SH-SY5Y (cell line): ENCODE results near the gene GEMIN7.

Experiments
- GATA2 ChIP-seq: IDR thresholded peaks from 2 replicates; pipeline ENCODE4 v1.6.1; 2011; ENCODE audit warnings: mild to moderate bottlenecking, low read depth, low read length
- GATA3 ChIP-seq: IDR thresholded peaks from 2 replicates; pipeline ENCODE4 v1.6.1; 2011; ENCODE audit warnings: low read depth, mild to moderate bottlenecking, low read length, moderate library complexity

DNA sequence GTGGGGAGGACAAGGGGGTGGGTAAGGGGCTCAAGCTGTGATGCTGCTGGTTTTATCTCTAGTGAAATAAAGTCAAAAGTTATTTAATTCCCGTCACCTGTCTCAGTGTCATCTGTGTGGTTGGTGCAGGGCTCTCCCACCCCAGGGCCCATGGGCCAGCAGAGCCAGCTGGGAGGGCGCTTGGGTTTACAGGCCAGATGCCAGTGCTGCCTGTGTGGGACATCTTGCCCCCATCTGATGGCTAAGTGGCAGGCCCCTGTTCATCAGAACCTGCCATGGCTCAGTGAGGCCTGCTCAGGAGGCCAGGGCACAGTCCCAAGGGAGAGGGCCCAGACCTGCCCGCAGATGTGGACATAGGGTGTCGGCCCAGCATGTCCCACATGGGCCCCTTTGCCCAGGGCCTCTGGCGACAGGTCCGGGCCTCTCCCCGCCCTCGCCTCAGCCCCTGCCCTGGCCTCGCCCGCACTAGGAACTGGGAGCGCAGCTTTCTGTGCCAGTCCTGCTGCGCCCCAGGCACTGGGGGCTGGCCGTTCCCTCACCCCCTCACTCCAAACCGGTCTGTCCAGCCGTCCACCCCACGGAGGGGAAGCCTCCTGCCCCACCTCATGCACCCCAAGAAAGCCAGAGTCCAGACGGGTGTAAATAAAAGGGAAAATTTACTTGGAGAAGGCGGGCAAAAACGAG, 8.1 kb upstream of the GEMIN7 start:
- no peak for TF ChIP-seq GATA2
- no peak for TF ChIP-seq GATA3
